K562 (cell line): Measurements from ENCODE around the gene USP5. TPM values are rescaled to one million over a fixed set of nuclear protein-coding genes. Genes with fewer than 3 reads are reported as not detected.

Experiments
- GMEB1 ChIP-seq: fragments of 250-450 bp; sonication (Bioruptor Pico); IDR thresholded peaks from 2 replicates; pipeline ENCODE4 v1.4.0; 2020; ENCODE audit warnings: mild to moderate bottlenecking
- MBD1 ChIP-seq: fragments of 250-450 bp; sonication (Bioruptor Pico); IDR thresholded peaks from 2 replicates; pipeline ENCODE4 v1.8.0; 2022; ENCODE audit warnings: inconsistent platforms
- NFATC3 ChIP-seq: fragments of 450-650 bp; IDR thresholded peaks from 2 replicates; pipeline ENCODE4 v1.6.1; 2017; ENCODE audit warnings: mild to moderate bottlenecking
- PML ChIP-seq: IDR thresholded peaks from 2 replicates; pipeline ENCODE4 v1.6.1; 2012; ENCODE audit warnings: low read length, inconsistent platforms
- RERE ChIP-seq: sonication (generic); formaldehyde crosslinking; IDR thresholded peaks from 2 replicates; pipeline ENCODE4 v1.8.0; 2023; ENCODE audit warnings: missing genetic modification reagents, mild to moderate bottlenecking, borderline replicate concordance
- polyA plus RNA-seq, 8 experiments: library from polyadenylated mRNA; depleted of rRNA in 4 of 8; stranded (reverse) in 5 of 8; unstranded in 3 of 8; fragments of >200 nt; fragmentation: Nextera tagmentation in 2 of 8; fragmentation: Illumina TruSeq in 1 of 8; extraction: Ambion mirVana in 2 of 8; extraction: Trizol in 1 of 8; gene quantifications; 2 replicates each; pipeline versions ENCODE4 v1.2.1 to v1.2.3, GENCODE V29; 2011 to 2014; ENCODE audit warnings: inconsistent platforms in 1 of 8, missing spikeins in 1 of 8
- total RNA-seq, 7 experiments: library from RNA; depleted of rRNA in 6 of 7; stranded (reverse); fragments of >200 nt in 6 of 7; fragmentation: Illumina TruSeq in 2 of 7; extraction: Trizol in 2 of 7; gene quantifications; 2 replicates each; pipeline versions ENCODE4 v1.2.1 to v1.2.3, GENCODE V29; 2011 to 2021; ENCODE audit warnings: low replicate concordance in 1 of 7

USP5 gene
- total and polyA plus RNA-seq, 9 of the 15 experiments (the other 6 are each of a cell fraction or from before 2014, with no cell fraction given): 1.4 to 107 (median 48.6) TPM

- TF ChIP-seq RERE (CRISPR knock-in tag) (no peak), NFATC3 (no peak), MBD1 (CRISPR knock-in tag) (no peak), GMEB1 (CRISPR knock-in tag) (no peak), PML (no peak)
Measured at GRCh38 chr12:6843118-6843902, 8.6 kb upstream of the USP5 start (continued).
